MV-4-11 (cell line): Measurements from ENCODE around the gene GTF3C1.

Experiments
- DNase-seq: peaks from one replicate; lab custom pipeline; 2025; lab: John Stamatoyannopoulos, UW

GTF3C1 gene

DNA sequence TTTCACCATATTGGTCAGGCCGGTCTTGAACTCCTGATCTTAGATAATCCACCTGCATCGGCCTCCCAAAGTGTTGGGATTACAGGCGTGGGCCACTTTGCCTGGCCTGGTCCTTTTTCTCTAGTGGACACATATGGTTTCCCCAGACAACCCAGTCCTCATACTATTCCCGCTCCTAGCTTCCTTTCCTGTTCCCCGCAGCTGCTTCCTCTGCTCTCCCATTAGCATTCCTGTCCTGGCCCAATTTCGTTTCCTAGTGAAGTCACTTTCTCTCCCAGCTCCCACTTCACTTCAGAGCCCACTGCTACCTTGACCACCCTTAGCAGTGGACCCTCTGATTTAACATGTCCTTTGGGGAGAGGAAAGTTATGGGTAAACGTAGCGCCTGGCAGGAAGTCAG, 11.5 kb upstream of the GTF3C1 start:
- no peak for DNase-seq

DNA sequence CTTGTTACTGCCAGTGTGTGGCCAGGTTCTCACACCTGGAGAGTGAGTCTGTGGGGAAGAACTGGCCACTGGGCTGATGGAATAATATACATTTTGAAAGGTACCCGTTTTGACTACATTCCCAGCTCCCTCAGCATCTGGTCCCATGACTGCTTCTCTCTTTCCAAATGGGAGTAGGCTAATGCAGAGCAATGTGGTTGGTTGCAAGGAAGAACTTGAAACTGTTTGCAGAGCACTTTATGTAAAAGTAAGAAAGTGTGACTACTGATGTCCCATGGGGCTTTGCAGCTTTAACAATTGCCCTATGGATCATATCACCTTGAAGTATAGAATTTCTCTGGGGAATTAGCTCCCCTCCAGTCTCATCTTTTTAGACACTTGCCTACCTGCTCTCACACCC, 9.2 kb upstream of the GTF3C1 start:
- no peak for DNase-seq

GRCh38 chr16:27558434-27558833, 8.7 kb upstream of the GTF3C1 start:
- no peak for DNase-seq

- DNase-seq = no peak
Observed at GRCh38 chr16:27556471-27556870, 6.8 kb upstream of the GTF3C1 start.

GRCh38 chr16:27551036-27551435, 1.3 kb upstream of the GTF3C1 start:
- no peak for DNase-seq

- peak; percentile 30 for DNase-seq
Observed at GRCh38 chr16:27550582-27550920, 838 bp upstream of the GTF3C1 start.

DNA sequence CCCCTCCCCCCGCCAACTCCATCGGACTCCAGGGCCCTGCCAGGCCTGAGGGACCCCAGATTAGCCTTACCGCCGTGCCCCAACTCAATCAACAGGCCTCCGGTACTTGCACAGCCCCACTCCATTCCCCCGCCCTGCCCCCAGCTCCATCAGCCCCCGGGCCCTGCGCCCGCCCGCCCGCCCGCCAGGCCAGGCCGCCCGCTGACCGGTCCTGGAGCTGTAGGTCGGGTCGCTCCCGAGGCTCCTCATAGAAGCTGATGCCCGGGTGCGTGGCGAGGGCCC, 308 bp downstream of the GTF3C1 start:
- DNase-seq = no peak

GRCh38 chr16:27547851-27548250, 1.9 kb downstream of the GTF3C1 start:
- DNase-seq = no peak

DNA sequence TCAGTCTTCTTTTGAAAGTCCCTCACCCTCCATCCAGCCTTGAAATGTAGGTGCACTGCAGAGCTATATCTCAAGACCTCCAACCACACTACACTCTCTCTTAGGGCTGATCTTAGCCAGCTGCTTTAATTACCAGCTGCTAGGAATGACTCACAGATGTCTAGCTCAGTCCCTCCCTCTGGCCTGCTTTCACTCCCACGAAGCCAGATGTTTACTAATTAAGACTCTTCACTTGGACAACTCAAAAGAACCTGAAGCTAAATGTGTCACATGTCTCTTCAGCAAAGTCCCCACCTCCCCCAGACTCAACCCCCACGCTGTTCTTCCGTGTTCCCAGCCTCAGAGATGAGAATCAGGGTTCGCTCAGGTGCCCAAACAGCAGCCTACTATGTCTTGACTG, 2.6 kb downstream of the GTF3C1 start:
- DNase-seq = peak; percentile 65

GRCh38 chr16:27544671-27545070, 5.0 kb downstream of the GTF3C1 start:
- DNase-seq = no peak

GRCh38 chr16:27543801-27544200, 5.9 kb downstream of the GTF3C1 start:
- no peak for DNase-seq

GRCh38 chr16:27539636-27540035, 10.1 kb downstream of the GTF3C1 start:
- no peak for DNase-seq

- peak; percentile 36 for DNase-seq
Observed at GRCh38 chr16:27539120-27539519, 10.6 kb downstream of the GTF3C1 start.

GRCh38 chr16:27538528-27538927, 11.2 kb downstream of the GTF3C1 start:
- DNase-seq = no peak

DNA sequence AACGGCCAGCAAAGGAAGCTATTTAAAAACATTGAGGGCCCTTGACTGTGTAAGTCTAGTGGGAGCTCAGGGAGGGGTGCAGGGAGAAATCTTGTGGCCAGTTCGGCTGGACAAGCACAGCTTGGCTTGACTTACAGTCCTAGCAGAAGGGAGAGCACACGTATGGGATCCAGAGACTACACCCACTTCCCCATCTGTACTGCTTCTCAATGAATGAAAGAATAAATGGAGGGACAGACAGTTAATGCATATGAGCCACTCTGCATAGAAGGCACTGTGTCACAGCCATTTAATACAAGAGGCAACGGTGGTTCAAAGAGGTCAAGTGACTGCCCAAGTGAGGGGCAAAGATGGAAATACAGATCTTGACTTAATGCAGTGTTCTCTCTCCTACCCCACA, 15.5 kb downstream of the GTF3C1 start:
- DNase-seq = no peak

DNA sequence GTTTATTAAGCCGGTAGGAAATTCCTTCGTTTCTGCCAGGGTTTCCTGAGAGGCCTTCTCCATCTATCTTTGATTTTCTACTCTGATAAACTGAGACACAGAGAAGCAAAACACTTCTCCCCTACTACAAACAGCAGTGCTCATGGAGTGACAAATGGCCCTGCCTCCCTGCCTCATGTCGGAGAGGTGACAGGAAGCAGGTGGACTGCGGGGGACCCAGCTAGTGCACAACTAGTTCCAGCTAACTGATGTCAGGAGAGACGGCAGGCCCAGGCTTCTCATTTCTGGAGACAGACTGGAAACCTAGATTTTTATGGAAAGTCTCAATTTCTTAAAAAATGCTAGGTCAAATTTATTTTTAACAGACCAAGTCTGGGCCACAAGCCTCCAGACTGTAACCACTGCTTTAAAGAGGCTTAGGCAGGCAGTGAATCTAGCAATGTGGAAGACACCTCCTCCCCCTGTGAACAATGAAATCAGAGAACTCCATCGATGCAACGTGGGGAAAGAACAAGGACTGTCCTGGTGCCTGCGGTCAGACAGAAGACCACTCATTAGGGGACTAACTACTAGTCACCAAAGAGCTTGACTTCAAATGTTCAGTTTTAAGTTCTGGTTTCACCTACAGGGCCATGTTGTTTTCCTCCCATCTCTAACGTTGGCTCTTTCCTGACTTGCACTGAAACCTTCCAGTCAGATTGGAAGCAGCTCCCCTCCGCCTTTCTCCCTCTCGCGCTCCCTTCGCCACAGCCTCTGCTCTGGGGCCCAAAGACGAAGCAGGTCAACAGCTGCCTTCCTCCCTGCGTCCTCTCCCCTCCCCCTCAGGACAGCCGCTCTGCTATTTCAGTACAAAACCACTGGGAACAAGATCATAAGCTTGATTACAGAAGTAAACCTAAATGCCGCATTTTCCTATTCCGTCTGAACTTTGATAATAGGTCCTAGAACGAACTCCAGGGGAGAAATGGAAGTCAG, 17.6 kb downstream of the GTF3C1 start:
- DNase-seq = peak; percentile 61

DNA sequence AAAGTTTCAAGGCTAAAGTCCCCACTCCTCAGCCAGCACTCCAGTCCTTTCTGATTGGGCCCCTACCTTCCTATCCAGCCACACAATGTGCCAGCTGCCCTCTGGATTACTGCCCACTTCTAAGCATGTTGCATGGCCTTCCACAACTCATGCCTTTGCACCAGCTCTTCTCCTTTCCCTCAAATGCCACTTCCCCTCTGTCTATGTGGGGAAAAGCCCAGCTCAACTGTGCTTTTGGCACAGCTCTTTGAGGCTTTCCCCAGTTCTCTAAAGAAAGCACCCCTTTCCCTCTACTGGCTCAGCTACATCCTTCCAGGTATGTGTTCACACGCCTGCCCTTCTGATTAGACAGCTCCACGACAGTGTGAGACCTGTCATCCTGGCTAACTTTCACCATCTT, 18.5 kb downstream of the GTF3C1 start:
- DNase-seq = peak; percentile 73

DNA sequence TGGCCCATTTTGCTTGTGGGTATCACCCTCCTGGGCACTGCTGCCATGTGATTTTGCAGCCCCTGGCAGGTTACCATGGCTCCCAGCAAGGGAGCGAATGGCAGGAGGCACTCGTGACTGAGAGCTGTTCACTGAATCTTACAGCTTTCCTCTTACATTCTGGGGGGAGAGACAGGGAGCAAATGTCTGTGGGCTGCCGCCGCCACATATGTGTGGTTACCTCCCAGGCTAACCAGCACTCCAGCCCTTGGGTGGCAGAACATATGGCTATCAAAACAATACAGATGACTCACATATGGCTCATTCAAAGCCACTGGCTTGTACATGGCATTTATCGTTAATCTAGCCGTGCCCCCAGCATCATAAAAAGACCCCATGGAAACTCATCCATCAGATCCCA, 19.8 kb downstream of the GTF3C1 start:
- DNase-seq = peak; percentile 46

- DNase-seq = no peak
Observed at GRCh38 chr16:27528294-27528693, 21.4 kb downstream of the GTF3C1 start.

DNA sequence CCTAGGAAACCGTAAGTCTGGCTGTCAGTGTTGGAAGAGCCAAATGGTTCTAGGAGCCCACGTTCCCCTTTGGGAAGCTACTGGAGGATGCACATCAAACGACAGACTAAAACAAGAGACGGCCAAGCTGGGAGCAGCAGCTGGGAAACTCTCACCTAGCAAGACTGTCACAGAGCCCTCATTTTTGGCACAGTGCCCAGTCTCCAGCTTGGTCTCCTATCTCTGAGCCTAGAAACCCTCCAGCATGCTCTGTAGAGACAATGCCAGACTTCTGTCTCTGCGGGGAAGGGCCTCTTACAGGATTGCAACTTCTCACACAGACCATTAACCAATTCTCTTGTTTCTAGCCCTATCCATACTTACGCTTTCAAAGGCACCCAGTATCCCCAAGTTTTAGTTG, 23.5 kb downstream of the GTF3C1 start:
- DNase-seq = no peak

DNA sequence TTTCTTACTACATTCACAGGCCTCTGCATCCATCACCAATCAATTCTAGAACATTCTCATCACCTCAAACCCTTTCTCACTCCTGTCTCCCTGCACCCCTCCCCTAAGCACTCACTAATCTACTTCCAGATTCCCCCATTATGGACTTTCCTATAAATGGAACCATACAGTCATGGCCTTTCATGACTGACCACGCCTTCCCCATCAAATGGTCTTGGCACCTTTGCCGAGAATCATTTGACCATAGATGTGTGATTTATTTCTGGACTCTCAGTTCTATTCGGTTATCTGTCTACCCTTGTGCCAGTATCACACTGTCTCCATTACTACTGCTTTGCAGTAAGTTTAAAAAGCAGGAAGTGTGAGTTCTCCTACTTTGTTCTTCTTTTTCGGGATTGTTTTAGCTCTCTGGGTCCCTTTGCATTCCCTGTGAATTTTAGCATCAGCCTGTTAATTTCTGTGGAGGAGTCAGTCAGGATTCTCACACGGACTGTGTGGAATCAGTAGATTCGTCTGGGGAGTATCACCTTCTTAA, 27.5 kb downstream of the GTF3C1 start:
- no peak for DNase-seq

DNA sequence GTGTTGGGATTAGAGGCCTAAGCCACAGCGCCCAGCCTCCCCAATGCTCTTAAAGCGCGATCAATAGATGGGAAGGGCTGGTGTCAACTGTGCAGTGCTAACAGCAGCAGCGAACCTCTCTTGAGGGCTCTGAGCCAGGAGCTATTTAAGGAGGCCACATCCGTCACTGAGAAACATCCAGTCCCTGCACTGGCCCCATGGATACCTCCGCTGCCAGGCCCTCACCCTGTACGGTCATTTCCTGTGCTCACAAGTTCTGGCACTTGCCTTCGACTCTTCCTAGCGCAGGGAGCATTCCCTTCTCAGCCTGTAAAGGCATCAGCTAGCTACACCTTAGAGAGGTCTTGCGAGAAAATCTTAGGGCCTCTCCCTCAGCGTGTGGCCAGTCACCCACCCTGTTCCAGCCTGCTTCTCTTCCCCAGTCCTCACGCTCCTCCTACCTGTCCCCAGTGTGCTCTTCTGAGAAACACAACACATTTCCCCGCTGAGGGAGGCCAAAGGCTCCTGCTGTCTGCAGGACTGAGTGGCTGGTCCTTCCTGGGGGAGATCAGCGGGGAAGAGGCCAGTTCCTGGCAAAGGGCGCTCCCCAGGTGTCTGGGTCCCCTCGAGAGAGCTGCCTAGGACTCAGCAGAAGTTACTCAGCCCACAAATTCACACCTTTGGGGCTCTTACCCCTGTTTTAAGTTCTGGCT, 28.6 kb downstream of the GTF3C1 start:
- DNase-seq = no peak

GRCh38 chr16:27518226-27518625, 31.5 kb downstream of the GTF3C1 start:
- no peak for DNase-seq
